ENCODE results near the gene ERBIN. TPM values are rescaled to one million over a fixed set of nuclear protein-coding genes. Genes with fewer than 3 reads are reported as not detected.

ERBIN gene
- total and polyA plus RNA-seq, 5 donors from 2014 or later = 21.5 to 114 (median 39.3) TPM

DNA sequence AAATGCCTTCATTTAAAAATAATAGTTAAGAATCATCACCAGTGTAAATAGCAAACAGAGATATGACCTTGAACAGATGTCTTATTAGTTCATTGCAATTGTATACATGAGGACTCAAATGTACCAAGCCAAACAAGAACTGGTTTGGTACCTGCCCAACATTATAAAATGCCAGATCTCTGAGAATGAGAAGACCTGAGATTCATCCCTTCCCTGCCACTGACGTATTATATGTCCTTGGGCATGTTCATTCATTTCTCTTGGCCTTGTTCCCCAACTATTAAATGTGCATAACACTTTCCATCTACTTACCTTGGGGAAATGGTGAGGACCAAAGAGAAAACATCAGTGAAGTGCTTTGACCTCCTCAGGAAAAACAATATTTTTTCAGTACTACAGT, 33.6 kb upstream of the ERBIN start:
- Mint-ChIP-seq H3K4me3 (no peak overlapping the region), H3K36me3 (no peaks in the 10 kb centered on the region), H3K4me1 (peaks cover 0 to 3% (median 0%) of the 10 kb centered on the region in 4 donors), H3K27ac (no peak overlapping the region), H3K9me3 (peaks cover 0 to 2% (median 0%) of the 10 kb centered on the region in 7 donors), H3K27me3 (peaks cover 27% of the 10 kb centered on the region)
- DNase-seq = no peak
- Histone ChIP-seq H3K27ac (ENCODE audit: insufficient read depth, low read length, poor library complexity, severe bottlenecking) (no peak overlapping the region), H3K36me3 (ENCODE audit: control insufficient read depth, insufficient read depth, low read length) (no peaks in the 10 kb centered on the region), H3K27me3 (ENCODE audit: control insufficient read depth, insufficient read depth, low read length) (no peaks in the 10 kb centered on the region), H3K4me1 (ENCODE audit: control insufficient read depth, insufficient read depth, low read length, poor library complexity, severe bottlenecking) (no peaks in the 10 kb centered on the region), H3K4me3 (ENCODE audit: low read depth, low read length) (no peak overlapping the region), H3K9me3 (ENCODE audit: control insufficient read depth in 2 of 2, low read length in 2 of 2) (no peaks in the 10 kb centered on the region)
- ATAC-seq (ENCODE audit: low read depth in 2 of 2) = no peak

- H3K4me3 Mint-ChIP-seq = no peak overlapping the region
Measured at GRCh38 chr5:65893749-65894430, 32.5 kb upstream of the ERBIN start.

GRCh38 chr5:65895891-65896290, 30.5 kb upstream of the ERBIN start:
- Mint-ChIP-seq H3K27ac (no peak overlapping the region), H3K9me3 (peaks cover 0 to 2% (median 0%) of the 10 kb centered on the region in 7 donors), H3K36me3 (no peaks in the 10 kb centered on the region), H3K27me3 (peaks cover 24% of the 10 kb centered on the region), H3K4me1 (no peaks in the 10 kb centered on the region), H3K4me3 (no peak overlapping the region)
- no peak overlapping the region for H3K4me3 ChIP-seq (ENCODE audit: low read depth, low read length)
- H3K27ac ChIP-seq (ENCODE audit: insufficient read depth, low read length, poor library complexity, severe bottlenecking) = no peak overlapping the region
- no peaks in the 10 kb centered on the region for H3K4me1 ChIP-seq (ENCODE audit: control insufficient read depth, insufficient read depth, low read length, poor library complexity, severe bottlenecking)
- H3K36me3 ChIP-seq (ENCODE audit: control insufficient read depth, insufficient read depth, low read length) = no peaks in the 10 kb centered on the region
- no peaks in the 10 kb centered on the region for H3K9me3 ChIP-seq (ENCODE audit: control insufficient read depth in 2 of 2, low read length in 2 of 2)
- DNase-seq = no peak
- no peaks in the 10 kb centered on the region for H3K27me3 ChIP-seq (ENCODE audit: control insufficient read depth, insufficient read depth, low read length)
- no peak for ATAC-seq (ENCODE audit: low read depth in 2 of 2)

More at GRCh38 chr5:65893749-65894430, 32.5 kb upstream of the ERBIN start:
- Mint-ChIP-seq H3K27me3 (peaks cover 27% of the 10 kb centered on the region), H3K4me1 (peaks cover 0 to 3% (median 0%) of the 10 kb centered on the region in 4 donors), H3K27ac (no peak overlapping the region), H3K9me3 (peaks cover 0 to 2% (median 0%) of the 10 kb centered on the region in 7 donors), H3K36me3 (no peaks in the 10 kb centered on the region)
- no peaks in the 10 kb centered on the region for H3K36me3 ChIP-seq (ENCODE audit: control insufficient read depth, insufficient read depth, low read length)
- no peaks in the 10 kb centered on the region for H3K27me3 ChIP-seq (ENCODE audit: control insufficient read depth, insufficient read depth, low read length)
- ATAC-seq (ENCODE audit: low read depth in 2 of 2) (no peak), DNase-seq (no peak)
- H3K27ac ChIP-seq (ENCODE audit: insufficient read depth, low read length, poor library complexity, severe bottlenecking) = no peak overlapping the region
- H3K9me3 ChIP-seq (ENCODE audit: control insufficient read depth in 2 of 2, low read length in 2 of 2) = no peaks in the 10 kb centered on the region
- H3K4me3 ChIP-seq (ENCODE audit: low read depth, low read length) = no peak overlapping the region
- no peaks in the 10 kb centered on the region for H3K4me1 ChIP-seq (ENCODE audit: control insufficient read depth, insufficient read depth, low read length, poor library complexity, severe bottlenecking)

DNA sequence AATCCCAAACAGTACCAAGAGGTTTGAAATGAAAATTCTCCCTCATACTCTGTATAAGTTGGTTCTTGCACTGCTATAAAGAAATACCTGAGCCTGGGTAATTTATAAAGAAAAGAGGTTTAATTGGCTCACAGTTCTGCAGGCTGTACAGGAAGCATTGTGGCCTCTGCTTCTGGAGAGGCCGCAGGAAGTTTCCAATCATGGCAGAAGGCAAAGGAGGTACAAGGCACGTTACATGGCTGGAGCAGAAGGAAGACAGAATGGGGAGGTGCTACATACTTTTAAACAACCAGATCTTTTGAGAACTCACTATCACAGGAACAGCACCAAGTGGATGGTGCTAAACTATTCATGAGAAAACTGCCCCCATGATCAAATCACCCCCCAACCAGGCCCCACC, 25.6 kb upstream of the ERBIN start:
- no peak overlapping the region for H3K27ac Mint-ChIP-seq
- Histone ChIP-seq H3K4me1 (ENCODE audit: control insufficient read depth, insufficient read depth, low read length, poor library complexity, severe bottlenecking) (no peaks in the 10 kb centered on the region), H3K36me3 (ENCODE audit: control insufficient read depth, insufficient read depth, low read length) (no peaks in the 10 kb centered on the region), H3K4me3 (ENCODE audit: low read depth, low read length) (no peak overlapping the region), H3K27ac (ENCODE audit: insufficient read depth, low read length, poor library complexity, severe bottlenecking) (no peak overlapping the region), H3K9me3 (ENCODE audit: control insufficient read depth in 2 of 2, low read length in 2 of 2) (no peaks in the 10 kb centered on the region), H3K27me3 (ENCODE audit: control insufficient read depth, insufficient read depth, low read length) (no peaks in the 10 kb centered on the region)
- no peak for DNase-seq
- no peaks in the 10 kb centered on the region for H3K36me3 Mint-ChIP-seq
- H3K4me3 Mint-ChIP-seq = no peak overlapping the region
- H3K9me3 Mint-ChIP-seq = peaks cover 0 to 2% (median 0%) of the 10 kb centered on the region in 7 donors
- H3K27me3 Mint-ChIP-seq = peaks cover 15% of the 10 kb centered on the region
- no peak for ATAC-seq (ENCODE audit: low read depth in 2 of 2)
- no peaks in the 10 kb centered on the region for H3K4me1 Mint-ChIP-seq

DNA sequence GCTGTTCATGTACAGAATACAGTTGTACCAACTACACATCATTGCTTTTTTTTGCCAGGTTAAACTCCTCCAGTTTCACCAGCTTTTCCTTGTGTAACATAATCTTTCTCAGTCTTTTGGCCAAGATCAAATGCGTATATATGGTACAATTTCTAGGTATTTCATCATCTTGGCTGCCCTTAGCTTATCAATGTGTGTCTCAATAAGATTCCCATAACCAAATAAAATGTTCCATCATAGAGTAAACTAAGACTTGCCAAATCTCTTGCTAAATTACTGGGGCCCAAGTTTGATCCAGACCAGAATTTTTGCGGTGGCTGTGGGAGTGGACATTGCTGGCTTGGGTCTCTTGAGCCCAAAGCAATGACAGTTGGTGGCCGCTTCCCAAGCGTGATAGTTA, 24.3 kb upstream of the ERBIN start:
- no peak for ATAC-seq (ENCODE audit: low read depth in 2 of 2)
- Mint-ChIP-seq H3K9me3 (peaks cover 0 to 2% (median 0%) of the 10 kb centered on the region in 7 donors), H3K4me3 (no peak overlapping the region)

GRCh38 chr5:65903581-65903980, 22.8 kb upstream of the ERBIN start:
- Histone ChIP-seq H3K4me1 (ENCODE audit: control insufficient read depth, insufficient read depth, low read length, poor library complexity, severe bottlenecking) (no peaks in the 10 kb centered on the region), H3K36me3 (ENCODE audit: control insufficient read depth, insufficient read depth, low read length) (no peaks in the 10 kb centered on the region), H3K27me3 (ENCODE audit: control insufficient read depth, insufficient read depth, low read length) (no peaks in the 10 kb centered on the region), H3K4me3 (ENCODE audit: low read depth, low read length) (no peak overlapping the region), H3K27ac (ENCODE audit: insufficient read depth, low read length, poor library complexity, severe bottlenecking) (no peak overlapping the region), H3K9me3 (ENCODE audit: control insufficient read depth in 2 of 2, low read length in 2 of 2) (no peaks in the 10 kb centered on the region)
- Mint-ChIP-seq H3K9me3 (peaks cover 0 to 2% (median 0%) of the 10 kb centered on the region in 7 donors), H3K27me3 (peaks cover 8% of the 10 kb centered on the region), H3K36me3 (no peaks in the 10 kb centered on the region), H3K4me3 (no peak overlapping the region), H3K4me1 (peaks cover 0 to 2% (median 0%) of the 10 kb centered on the region in 4 donors), H3K27ac (no peak overlapping the region)
- DNase-seq (no peak), ATAC-seq (ENCODE audit: low read depth in 2 of 2) (no peak)

More for the DNA sequence above, 24.3 kb upstream of the ERBIN start:
- Mint-ChIP-seq H3K27me3 (peaks cover 8% of the 10 kb centered on the region), H3K27ac (no peak overlapping the region), H3K36me3 (no peaks in the 10 kb centered on the region), H3K4me1 (peaks cover 0 to 2% (median 0%) of the 10 kb centered on the region in 4 donors)
- Histone ChIP-seq H3K36me3 (ENCODE audit: control insufficient read depth, insufficient read depth, low read length) (no peaks in the 10 kb centered on the region), H3K4me3 (ENCODE audit: low read depth, low read length) (no peak overlapping the region), H3K27ac (ENCODE audit: insufficient read depth, low read length, poor library complexity, severe bottlenecking) (no peak overlapping the region), H3K9me3 (ENCODE audit: control insufficient read depth in 2 of 2, low read length in 2 of 2) (no peaks in the 10 kb centered on the region), H3K4me1 (ENCODE audit: control insufficient read depth, insufficient read depth, low read length, poor library complexity, severe bottlenecking) (no peaks in the 10 kb centered on the region), H3K27me3 (ENCODE audit: control insufficient read depth, insufficient read depth, low read length) (no peaks in the 10 kb centered on the region)
- DNase-seq = no peak

GRCh38 chr5:65906256-65906655, 20.1 kb upstream of the ERBIN start:
- Mint-ChIP-seq H3K9me3 (no peaks in the 10 kb centered on the region), H3K27me3 (peaks cover 4% of the 10 kb centered on the region), H3K4me1 (peaks cover 0 to 2% (median 0%) of the 10 kb centered on the region in 4 donors), H3K4me3 (no peak overlapping the region), H3K36me3 (no peaks in the 10 kb centered on the region), H3K27ac (no peak overlapping the region)
- no peaks in the 10 kb centered on the region for H3K36me3 ChIP-seq (ENCODE audit: control insufficient read depth, insufficient read depth, low read length)
- H3K27me3 ChIP-seq (ENCODE audit: control insufficient read depth, insufficient read depth, low read length) = no peaks in the 10 kb centered on the region
- no peak overlapping the region for H3K27ac ChIP-seq (ENCODE audit: insufficient read depth, low read length, poor library complexity, severe bottlenecking)
- H3K9me3 ChIP-seq (ENCODE audit: control insufficient read depth in 2 of 2, low read length in 2 of 2) = no peaks in the 10 kb centered on the region
- H3K4me1 ChIP-seq (ENCODE audit: control insufficient read depth, insufficient read depth, low read length, poor library complexity, severe bottlenecking) = no peaks in the 10 kb centered on the region
- DNase-seq = no peak
- H3K4me3 ChIP-seq (ENCODE audit: low read depth, low read length) = no peak overlapping the region
- ATAC-seq (ENCODE audit: low read depth in 2 of 2) = no peak

DNA sequence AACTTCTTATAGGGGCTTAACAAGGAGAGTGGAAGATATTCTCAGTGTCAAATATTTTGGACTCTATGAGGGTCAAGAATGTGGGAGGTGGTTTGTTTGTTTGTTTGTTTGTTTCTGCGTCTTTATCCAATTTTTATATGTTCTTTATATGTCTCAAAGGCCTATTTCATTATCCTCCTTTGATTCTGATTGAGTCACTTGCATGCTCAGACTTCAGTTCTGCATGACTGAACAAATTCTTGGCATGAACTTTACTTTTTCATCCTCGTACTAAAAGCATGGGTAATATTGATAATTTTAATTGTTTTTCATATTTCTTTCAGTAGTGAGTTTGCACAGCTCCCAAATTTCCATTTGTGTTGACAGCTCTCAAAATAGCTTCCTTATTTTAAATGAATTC, 19.2 kb upstream of the ERBIN start:
- Mint-ChIP-seq H3K36me3 (no peaks in the 10 kb centered on the region), H3K4me1 (peaks cover 0 to 2% (median 0%) of the 10 kb centered on the region in 4 donors), H3K27me3 (peaks cover 4% of the 10 kb centered on the region), H3K9me3 (no peaks in the 10 kb centered on the region), H3K27ac (no peak overlapping the region), H3K4me3 (no peak overlapping the region)
- H3K9me3 ChIP-seq (ENCODE audit: control insufficient read depth in 2 of 2, low read length in 2 of 2) = no peaks in the 10 kb centered on the region
- H3K4me3 ChIP-seq (ENCODE audit: low read depth, low read length) = no peak overlapping the region
- H3K36me3 ChIP-seq (ENCODE audit: control insufficient read depth, insufficient read depth, low read length) = no peaks in the 10 kb centered on the region
- no peaks in the 10 kb centered on the region for H3K4me1 ChIP-seq (ENCODE audit: control insufficient read depth, insufficient read depth, low read length, poor library complexity, severe bottlenecking)
- H3K27me3 ChIP-seq (ENCODE audit: control insufficient read depth, insufficient read depth, low read length) = no peaks in the 10 kb centered on the region
- ATAC-seq (ENCODE audit: low read depth in 2 of 2) = no peak
- H3K27ac ChIP-seq (ENCODE audit: insufficient read depth, low read length, poor library complexity, severe bottlenecking) = no peak overlapping the region
- DNase-seq = no peak
